ENCODE data around the gene PATE3. TPM values are rescaled to one million over a fixed set of nuclear protein-coding genes. Genes with fewer than 3 reads are reported as not detected.

PATE3 gene
- total RNA-seq, 4 donors from 2014 or later: not detected

- H3K9me3 ChIP-seq: peaks cover 0 to 29% (median 0%) of the 10 kb centered on the region in 3 donors
- H3K27ac ChIP-seq: no peak overlapping the region
- no peak overlapping the region for H3K4me3 ChIP-seq
- 70% methylated on average over 2 of the region's 7 CpGs; no CpG with 5 or more reads in 1 of the 2 donors for WGBS, 2 donors (ENCODE audit: low coverage in 1 of 2)
- H3K4me1 ChIP-seq: no peaks in the 10 kb centered on the region
- TF ChIP-seq, protein P1, sequence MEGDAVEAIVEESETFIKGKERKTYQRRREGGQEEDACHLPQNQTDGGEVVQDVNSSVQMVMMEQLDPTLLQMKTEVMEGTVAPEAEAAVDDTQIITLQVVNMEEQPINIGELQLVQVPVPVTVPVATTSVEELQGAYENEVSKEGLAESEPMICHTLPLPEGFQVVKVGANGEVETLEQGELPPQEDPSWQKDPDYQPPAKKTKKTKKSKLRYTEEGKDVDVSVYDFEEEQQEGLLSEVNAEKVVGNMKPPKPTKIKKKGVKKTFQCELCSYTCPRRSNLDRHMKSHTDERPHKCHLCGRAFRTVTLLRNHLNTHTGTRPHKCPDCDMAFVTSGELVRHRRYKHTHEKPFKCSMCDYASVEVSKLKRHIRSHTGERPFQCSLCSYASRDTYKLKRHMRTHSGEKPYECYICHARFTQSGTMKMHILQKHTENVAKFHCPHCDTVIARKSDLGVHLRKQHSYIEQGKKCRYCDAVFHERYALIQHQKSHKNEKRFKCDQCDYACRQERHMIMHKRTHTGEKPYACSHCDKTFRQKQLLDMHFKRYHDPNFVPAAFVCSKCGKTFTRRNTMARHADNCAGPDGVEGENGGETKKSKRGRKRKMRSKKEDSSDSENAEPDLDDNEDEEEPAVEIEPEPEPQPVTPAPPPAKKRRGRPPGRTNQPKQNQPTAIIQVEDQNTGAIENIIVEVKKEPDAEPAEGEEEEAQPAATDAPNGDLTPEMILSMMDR (IDR thresholded peaks at IDR 0.05): no peak
- no peak for TF ChIP-seq EP300 (IDR thresholded peaks at IDR 0.05)
- no peaks in the 10 kb centered on the region for H3K36me3 ChIP-seq
- no peak for ATAC-seq
- H3K27me3 ChIP-seq: no peaks in the 10 kb centered on the region
Measured at GRCh38 chr11:125756050-125756449, 31.9 kb upstream of the PATE3 start.

GRCh38 chr11:125762445-125762844 is 25.5 kb upstream of the PATE3 start:
- no peak overlapping the region for H3K27ac ChIP-seq
- no peaks in the 10 kb centered on the region for H3K4me1 ChIP-seq
- WGBS, 2 donors (ENCODE audit: low coverage in 1 of 2): 57 to 83% methylated on average over 1 of the region's 1 CpG
- no peak for TF ChIP-seq POLR2A (IDR thresholded peaks at IDR 0.05)
- TF ChIP-seq, protein P1 (IDR thresholded peaks at IDR 0.05): no peak
- TF ChIP-seq EP300 (IDR thresholded peaks at IDR 0.05): no peak
- no peak for TF ChIP-seq POLR2AphosphoS5 (IDR thresholded peaks at IDR 0.05)
- no peaks in the 10 kb centered on the region for H3K27me3 ChIP-seq
- H3K4me3 ChIP-seq: no peak overlapping the region
- no peak for ATAC-seq
- peaks cover 0 to 20% (median 0%) of the 10 kb centered on the region in 3 donors for H3K9me3 ChIP-seq
- H3K36me3 ChIP-seq: no peaks in the 10 kb centered on the region

DNA sequence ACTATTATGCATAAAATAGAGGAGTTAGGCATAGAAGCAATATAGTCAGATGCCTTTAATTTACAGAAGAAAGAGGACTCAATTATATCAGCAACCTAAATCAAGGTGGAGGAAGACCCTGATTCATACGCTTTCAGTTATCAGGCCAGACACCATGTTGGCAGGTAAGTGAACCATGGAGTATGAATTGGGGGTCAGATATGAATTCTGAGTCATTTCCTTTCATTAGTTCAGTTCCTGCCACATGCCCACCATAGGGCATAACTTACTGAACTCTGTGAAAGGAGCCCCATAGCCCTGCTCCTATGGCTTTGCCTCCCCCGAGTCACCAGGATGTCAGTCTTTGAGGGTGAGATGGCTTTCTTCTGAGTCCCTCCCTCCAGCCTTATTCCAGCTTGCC is 24.4 kb upstream of the PATE3 start:
- H3K36me3 ChIP-seq: no peaks in the 10 kb centered on the region
- no peak overlapping the region for H3K27ac ChIP-seq
- no peak for ATAC-seq
- H3K9me3 ChIP-seq: peaks cover 0 to 11% (median 0%) of the 10 kb centered on the region in 3 donors
- TF ChIP-seq EP300 (IDR thresholded peaks at IDR 0.05) (no peak), POLR2A (IDR thresholded peaks at IDR 0.05) (no peak), POLR2AphosphoS5 (IDR thresholded peaks at IDR 0.05) (no peak)
- TF ChIP-seq, protein P1 (IDR thresholded peaks at IDR 0.05): no peak
- H3K27me3 ChIP-seq: no peaks in the 10 kb centered on the region
- WGBS, 2 donors (ENCODE audit: low coverage in 1 of 2): no CpG with 5 or more reads among the region's 2 CpGs
- H3K4me1 ChIP-seq: no peaks in the 10 kb centered on the region
- H3K4me3 ChIP-seq: no peak overlapping the region

DNA sequence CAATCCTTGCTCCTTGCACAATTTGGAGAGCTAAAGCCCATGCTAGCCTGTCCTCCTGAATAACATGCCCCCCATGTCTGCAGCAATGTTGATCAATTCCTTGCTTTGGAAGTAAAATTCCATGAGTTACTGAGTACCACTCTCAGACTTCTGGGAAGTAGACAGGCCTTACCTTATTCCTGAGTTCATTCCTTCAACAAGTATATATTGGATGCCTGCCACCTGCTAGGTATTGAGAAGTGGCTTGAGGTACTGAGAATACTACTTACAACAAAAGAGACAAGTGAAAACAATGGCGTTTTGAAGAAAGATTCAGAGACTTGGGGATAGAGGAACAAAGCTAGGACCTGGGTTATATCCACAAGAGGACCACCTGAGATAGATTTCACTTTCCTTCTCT is 21.7 kb upstream of the PATE3 start:
- TF ChIP-seq EP300 (IDR thresholded peaks at IDR 0.05) (no peak), POLR2A (IDR thresholded peaks at IDR 0.05) (no peak), POLR2AphosphoS5 (IDR thresholded peaks at IDR 0.05) (no peak)
- TF ChIP-seq, protein P1 (IDR thresholded peaks at IDR 0.05): no peak
- Histone ChIP-seq H3K27ac (no peak overlapping the region), H3K9me3 (no peaks in the 10 kb centered on the region), H3K27me3 (no peaks in the 10 kb centered on the region), H3K36me3 (no peaks in the 10 kb centered on the region), H3K4me1 (no peaks in the 10 kb centered on the region), H3K4me3 (no peak overlapping the region)
- no peak for ATAC-seq
- WGBS, 2 donors (ENCODE audit: low coverage in 1 of 2): 62 to 64% methylated on average over 1 of the region's 1 CpG

DNA sequence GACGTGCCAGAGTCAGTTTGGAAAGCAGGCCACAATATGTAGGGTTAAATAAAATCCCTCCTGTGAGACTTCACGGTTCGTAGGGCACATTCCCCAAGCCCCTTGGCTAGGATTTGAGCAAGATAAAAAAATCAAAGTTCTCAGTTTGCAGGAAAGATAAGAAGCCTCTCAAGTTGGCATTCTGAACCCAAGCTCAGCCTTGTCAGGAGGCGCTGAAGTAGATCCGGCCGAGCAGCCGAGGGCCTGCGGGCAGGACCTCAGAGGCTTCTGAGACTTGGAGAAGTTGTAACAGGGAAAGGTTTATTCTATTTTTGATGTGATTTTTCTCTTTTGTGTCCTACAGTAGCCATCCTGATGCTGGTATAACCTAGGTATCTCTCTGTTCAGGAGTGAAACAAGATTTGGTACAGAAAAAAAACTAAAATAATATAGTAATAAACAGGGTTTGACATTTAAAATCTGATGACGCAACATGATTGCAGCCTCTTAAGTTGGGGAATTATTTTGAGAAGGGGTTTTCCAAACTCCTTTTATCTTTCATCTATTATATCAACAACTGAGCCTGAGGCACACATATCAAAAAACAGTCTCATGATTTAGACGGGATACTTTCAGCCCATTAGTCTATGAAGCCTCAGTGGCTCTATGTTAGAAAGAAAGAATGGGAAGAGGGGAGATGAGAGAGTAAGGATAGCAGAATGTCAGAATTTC is 19.4 kb upstream of the PATE3 start:
- H3K36me3 ChIP-seq: no peaks in the 10 kb centered on the region
- H3K4me3 ChIP-seq: no peak overlapping the region
- 47 to 48% methylated on average over 10 of the region's 10 CpGs for WGBS, 2 donors (ENCODE audit: low coverage in 1 of 2)
- no peak overlapping the region for H3K27ac ChIP-seq
- TF ChIP-seq EP300 (IDR thresholded peaks at IDR 0.05) (no peak), POLR2A (IDR thresholded peaks at IDR 0.05) (no peak), POLR2AphosphoS5 (IDR thresholded peaks at IDR 0.05) (no peak)
- TF ChIP-seq, protein P1 (IDR thresholded peaks at IDR 0.05): no peak
- H3K9me3 ChIP-seq: no peaks in the 10 kb centered on the region
- no peak for ATAC-seq
- H3K27me3 ChIP-seq: no peaks in the 10 kb centered on the region
- H3K4me1 ChIP-seq: no peaks in the 10 kb centered on the region

Measured in gastroesophageal sphincter (tissue), 4 donors.